ENCODE data around the gene B3GALT5.

B3GALT5 gene

DNA sequence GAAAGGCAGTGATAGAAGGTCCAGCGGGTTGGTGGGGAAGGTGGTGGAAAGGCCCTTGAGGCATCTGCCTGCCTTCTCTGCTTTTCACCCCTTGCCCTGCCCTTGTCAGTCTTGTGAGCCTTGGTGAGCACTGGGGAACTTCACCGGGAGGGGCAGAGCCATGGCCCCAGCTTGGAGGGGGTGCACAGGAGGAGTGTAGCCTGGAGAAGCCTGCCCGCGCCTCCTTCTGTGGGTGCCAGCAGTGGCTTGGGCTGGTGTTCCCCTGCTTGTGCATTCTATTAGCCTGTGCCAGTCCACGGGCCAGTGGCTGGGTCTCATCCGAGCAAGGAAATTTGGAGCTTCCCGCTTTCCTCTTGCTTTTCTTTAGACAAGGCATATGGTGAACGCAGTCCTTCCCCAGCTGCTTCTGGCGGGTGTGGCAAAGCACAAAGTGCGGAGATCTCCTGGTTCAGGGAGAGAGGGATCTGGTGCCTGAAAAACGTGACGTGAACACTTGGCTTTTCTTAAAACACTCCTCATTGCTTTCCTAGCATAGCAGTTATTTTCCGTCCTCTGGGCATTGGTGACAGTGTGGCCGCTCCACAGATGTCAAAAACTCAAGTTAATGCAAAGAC lies 10.6 kb upstream of the B3GALT5 start:
- in situ Hi-C loops (cut with MboI; ENCODE audit: low pct_unique_long_range_greater_than_20kb, low sequenced_read_pairs): no loop called here
- DNase-seq: no peak

DNA sequence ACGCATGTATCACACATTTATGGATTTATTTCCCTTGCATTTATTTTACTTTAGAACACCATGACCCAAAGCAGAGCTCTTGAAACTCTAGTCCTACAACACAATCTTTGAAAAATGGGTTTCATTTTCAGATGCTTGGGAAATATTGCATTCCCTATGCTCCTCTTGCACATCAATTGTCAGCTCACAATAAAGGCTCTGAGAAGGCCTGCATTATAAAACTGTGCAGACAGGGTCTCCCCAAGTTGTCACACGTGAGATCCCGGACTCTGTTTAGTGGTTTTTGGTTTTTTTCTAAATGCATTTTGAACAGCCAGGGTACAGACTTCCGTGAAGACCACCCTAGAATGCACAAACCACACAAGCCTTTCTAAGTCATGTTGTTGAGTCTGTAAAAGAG lies 9.9 kb upstream of the B3GALT5 start:
- in situ Hi-C loops (cut with MboI; ENCODE audit: low pct_unique_long_range_greater_than_20kb, low sequenced_read_pairs): no loop called here
- DNase-seq: no peak

DNA sequence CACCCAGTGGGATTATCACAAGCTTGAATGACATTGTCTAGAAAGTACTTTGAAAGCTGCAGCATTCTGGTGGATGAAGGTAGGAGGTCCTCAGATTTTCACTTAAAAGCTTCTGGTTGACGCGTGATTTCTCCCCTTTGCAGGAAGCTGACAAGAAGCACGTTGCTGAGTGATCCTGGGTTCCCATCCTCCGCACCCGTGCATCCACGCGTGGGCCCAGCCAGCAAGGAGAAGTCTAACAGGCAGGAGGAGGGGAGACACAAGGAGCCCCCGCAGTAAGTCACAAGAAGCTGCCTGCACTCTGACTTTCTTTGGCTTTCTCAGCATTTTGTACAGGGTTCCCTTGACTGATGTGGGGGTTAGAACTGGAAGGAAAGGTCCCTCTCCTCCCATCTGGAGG lies 7.8 kb upstream of the B3GALT5 start:
- in situ Hi-C loops (cut with MboI; ENCODE audit: low pct_unique_long_range_greater_than_20kb, low sequenced_read_pairs): no loop called here
- DNase-seq: no peak

DNA sequence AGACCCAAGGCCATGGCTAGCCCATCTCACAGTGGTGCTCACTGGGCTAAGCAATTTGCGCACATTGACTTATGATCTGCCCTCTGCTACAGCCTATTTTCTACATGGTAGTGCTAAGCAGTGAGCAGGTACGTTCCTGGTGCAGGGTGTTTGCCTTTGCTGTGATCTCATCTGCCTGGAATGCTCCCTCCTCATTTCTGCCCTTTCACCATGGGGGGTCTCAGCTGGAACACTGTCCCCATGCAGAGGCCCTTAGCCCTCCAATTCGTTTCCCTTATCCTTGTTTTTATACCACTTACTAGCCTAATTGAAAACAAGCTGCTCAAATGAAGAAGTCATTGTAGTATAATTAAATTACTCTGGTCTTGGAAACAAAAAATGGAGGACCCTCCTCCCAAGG lies 2.0 kb upstream of the B3GALT5 start:
- in situ Hi-C loops (cut with MboI; ENCODE audit: low pct_unique_long_range_greater_than_20kb, low sequenced_read_pairs): no loop called here
- DNase-seq: no peak

DNA sequence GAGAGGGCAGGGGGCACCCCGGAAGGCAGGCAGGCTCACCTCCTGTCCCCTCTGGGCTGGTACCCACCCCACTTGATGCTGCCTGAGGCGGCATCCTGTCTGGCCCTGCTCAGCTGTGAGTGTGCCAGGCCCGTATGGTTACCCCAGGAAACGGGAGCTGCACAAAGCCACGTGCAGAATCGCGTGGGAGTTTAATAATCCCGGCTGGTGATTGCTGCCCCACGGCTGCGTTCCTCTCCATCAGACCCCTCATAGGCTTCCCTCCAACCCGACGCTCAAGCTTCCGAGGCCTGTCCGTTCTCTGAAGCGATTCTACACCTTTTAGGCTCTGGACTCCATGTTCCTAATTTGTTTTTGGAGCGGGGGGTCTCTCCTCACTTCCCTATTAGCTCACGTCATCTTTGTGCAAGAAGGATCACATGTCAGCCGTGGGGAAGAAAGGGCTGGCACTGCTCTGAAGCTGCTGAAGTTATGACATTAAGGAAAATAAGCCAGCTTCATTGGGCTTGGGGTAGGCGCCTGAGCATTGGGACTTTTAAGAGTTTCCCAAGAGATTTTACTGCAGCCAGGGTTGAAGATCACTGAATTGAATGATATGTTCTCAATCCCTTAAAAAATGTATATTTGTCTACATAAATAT lies 1.1 kb upstream of the B3GALT5 start:
- no peak for DNase-seq
- in situ Hi-C loops (cut with MboI; ENCODE audit: low pct_unique_long_range_greater_than_20kb, low sequenced_read_pairs): no loop called here

DNA sequence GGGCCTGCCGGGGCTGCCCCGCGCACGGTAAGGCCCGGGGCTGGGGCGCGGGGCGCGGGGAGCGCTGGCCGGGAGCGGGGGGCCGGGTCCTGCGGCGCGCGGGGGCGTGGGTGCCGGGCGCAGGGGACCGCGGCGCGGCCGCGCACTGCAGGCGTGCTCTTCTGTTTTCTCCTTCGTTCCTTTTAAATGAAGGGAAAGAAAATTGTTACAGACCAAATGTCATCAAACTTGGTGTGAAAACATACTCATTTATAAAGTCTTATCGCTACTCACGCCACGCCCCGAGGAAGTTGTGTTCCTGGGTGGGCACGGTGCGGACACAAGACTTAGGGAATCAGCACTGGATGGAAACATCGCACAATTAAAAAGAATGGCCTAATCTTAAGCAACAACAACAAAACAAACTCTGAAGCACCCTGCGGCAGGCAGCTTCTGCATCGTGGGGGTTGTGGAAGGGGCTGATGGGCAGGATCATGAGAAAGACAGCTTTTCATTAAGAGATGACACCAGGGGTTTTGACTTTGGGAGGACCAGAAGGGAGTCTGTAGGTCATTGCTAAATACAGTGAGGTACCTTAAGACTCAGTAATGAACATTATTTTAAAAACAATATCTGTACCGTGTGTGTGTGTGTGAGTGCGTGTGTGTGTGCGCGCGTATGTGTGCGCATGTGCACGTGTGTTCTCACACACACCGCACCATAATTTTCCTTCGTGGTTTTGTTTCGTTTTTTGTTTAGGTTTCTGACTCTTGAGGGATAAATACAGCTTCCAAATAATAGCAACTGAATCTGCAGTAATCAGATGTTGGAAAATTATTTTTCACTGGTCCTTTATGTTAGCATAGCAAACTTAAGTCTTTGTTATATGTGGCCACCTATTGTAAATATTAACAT lies 548 bp downstream of the B3GALT5 start:
- in situ Hi-C loops (cut with MboI; ENCODE audit: low pct_unique_long_range_greater_than_20kb, low sequenced_read_pairs): no loop called here
- no peak for DNase-seq

DNA sequence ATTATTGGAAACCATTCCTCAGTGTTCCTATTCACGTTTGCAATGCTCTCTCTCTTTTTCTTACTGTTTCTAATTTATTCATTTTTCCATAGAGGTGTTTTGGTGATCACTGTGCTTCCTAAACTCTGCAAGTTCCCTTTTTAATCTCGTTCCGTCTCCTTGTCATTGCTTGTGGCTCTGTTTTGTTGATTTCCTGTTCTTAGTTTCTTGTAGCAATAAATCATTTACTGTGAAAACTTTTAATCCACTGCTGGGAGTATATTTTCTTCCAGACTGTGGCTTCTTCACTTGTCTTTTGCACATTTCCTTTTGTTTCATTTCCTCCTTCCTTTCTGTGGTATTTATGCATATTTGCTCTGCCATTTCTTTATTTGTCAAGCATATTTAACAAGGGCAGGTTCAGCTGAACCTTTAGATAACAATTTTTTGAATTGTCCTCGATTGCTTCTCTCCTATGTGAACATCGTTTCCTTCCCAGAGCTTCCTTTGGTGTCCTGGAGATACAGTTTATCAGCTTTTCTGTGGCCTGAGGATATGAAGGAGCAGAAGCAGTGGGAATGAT lies 3.6 kb downstream of the B3GALT5 start:
- peak; percentile 2 for DNase-seq
- in situ Hi-C loops (cut with MboI; ENCODE audit: low pct_unique_long_range_greater_than_20kb, low sequenced_read_pairs): no loop called here

DNA sequence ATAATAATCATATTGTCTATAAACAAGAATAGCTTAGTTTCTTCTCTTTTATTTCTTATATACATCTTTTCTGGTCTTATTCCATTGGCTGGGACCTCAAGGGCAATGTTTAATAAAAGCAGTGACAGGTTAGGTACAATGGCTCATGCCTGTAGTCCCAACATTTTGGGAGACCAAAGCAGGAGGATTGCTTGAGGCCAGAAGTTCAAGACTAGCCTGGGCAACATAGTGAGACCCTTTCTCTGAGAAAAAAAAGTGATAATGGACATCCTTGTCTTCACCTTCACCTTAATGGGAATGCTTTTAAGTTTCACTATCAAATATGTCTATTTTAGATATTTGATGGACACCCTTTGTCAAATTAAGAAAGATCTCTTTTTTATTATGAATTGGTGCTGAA lies 8.1 kb downstream of the B3GALT5 start:
- DNase-seq: no peak
- in situ Hi-C loops (cut with MboI; ENCODE audit: low pct_unique_long_range_greater_than_20kb, low sequenced_read_pairs): no loop called here

DNA sequence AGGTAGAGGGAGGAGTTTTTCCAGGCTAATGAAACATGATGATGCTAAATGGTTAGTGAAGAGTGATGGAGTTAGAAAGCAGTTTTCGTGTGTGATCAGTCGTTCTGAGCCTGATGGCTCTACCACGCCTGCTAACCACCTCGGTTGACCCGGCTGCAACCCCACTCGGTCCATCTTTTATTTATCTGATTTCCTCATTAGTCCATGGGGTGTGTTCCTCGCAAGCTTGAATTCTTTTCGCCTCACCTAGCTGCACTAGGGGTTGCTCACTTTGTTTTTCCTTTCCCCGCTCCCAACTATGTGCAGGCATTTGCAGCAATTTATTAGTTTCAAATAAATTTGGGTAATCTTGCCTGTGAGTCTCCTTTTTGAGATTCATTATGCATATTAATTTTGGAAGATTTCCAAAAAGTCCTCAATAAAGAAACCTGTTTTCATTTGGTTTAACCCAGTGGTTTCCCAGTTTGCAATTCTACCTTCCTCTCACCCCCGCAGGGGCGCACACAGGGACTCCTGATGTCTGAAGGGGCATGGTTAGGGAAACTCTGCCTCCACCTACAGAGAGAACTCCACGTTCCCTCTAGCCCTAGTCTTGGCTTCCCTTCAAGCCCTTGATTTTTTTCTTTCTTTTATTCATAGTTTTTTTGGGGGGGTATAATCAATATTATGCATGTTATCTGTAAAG lies 12.6 kb downstream of the B3GALT5 start:
- in situ Hi-C loops (cut with MboI; ENCODE audit: low pct_unique_long_range_greater_than_20kb, low sequenced_read_pairs): no loop called here
- DNase-seq: no peak

DNA sequence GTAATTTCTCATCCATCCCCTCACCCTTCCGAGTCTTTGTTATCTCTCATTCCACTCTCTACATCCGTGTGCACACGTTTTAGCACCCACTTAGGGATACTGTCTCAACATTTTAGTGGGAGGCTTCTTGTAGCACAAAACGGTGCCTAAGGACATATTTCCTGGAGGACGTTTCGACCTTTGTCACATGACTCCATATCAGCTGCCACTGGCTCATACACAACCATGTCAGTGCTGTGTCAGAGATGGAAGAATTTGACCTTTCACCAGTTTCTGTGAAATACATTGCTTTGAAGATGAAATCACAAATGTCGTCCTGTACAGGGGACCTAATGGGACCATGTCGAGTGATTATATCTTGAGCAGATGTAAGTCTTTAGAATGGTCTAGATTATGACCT lies 15.6 kb downstream of the B3GALT5 start:
- no peak for DNase-seq
- in situ Hi-C loops (cut with MboI; ENCODE audit: low pct_unique_long_range_greater_than_20kb, low sequenced_read_pairs): no loop called here

DNA sequence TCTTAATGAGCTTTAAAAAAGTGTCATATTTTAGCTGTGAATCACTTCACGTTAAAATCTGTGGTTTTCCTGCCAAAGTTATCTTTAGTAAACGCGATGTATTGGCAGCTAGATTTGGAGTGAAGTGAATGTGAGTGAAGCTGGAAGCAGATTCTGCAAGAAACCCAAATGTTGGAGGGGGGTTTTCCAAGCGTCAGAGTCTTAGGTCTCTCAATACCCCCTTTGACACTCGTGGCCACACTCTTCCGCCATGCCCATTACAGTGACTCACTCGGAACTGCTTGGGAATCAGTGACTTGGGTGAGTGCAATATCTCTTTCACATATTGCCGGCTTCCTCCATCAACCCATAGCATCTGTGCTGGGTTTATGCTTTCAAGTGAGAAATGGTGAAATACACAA lies 17.5 kb downstream of the B3GALT5 start:
- in situ Hi-C loops (cut with MboI; ENCODE audit: low pct_unique_long_range_greater_than_20kb, low sequenced_read_pairs): no loop called here
- DNase-seq: no peak

DNA sequence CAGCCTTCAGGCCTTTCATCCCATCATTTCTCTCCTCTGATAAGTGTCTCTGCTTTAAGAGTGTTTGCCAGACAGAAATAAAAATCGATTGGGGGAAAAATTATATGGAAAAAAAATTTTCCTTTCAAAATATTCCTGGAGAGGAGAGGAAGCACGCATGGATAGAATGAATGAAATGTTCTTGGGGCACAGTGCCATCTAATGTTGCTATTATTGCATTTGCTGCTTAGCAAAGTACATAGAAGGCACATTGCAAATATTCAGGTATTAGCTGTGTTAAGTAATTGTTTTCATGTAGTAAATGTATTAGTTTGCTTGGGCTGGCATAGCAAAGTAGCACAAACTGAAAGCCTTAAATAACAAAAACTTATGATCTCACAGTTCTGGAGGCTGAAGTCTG lies 18.1 kb downstream of the B3GALT5 start:
- DNase-seq: no peak
- in situ Hi-C loops (cut with MboI; ENCODE audit: low pct_unique_long_range_greater_than_20kb, low sequenced_read_pairs): no loop called here

DNA sequence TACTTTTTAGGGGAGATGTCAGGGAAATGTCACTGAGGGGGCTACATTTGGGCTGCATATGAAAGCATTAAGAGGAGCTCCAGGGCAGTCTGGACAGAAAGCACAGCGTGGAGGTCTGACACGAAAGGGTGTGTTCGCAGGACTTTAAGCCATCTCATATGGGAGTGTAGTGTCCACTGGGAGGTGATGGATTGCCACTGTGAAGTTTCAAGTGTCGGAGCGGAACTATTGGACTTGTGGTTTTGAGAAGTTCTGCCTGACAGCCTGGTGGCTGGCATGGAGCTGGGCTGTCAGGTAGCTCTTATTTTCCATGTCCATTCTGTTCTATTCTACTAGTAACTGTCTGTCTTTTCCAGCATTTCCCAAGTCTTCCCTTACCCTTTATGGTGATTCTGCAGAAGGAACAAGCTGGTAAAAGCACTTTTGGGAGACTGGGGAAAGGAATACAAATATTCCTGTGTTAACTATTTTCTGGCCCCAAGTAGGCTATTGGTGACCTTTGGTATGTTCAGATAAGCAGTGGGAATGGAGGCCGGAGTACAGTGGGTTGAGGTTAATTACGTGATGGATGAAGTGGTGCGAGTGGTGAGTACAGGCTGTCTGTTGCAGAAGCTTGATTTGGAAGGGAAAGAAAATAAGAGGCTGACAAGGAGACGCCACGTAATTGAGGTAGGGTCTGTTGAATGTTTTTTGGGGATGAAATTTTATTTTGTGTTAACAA lies 19.3 kb downstream of the B3GALT5 start:
- in situ Hi-C loops (cut with MboI; ENCODE audit: low pct_unique_long_range_greater_than_20kb, low sequenced_read_pairs): no loop called here
- no peak for DNase-seq

DNA sequence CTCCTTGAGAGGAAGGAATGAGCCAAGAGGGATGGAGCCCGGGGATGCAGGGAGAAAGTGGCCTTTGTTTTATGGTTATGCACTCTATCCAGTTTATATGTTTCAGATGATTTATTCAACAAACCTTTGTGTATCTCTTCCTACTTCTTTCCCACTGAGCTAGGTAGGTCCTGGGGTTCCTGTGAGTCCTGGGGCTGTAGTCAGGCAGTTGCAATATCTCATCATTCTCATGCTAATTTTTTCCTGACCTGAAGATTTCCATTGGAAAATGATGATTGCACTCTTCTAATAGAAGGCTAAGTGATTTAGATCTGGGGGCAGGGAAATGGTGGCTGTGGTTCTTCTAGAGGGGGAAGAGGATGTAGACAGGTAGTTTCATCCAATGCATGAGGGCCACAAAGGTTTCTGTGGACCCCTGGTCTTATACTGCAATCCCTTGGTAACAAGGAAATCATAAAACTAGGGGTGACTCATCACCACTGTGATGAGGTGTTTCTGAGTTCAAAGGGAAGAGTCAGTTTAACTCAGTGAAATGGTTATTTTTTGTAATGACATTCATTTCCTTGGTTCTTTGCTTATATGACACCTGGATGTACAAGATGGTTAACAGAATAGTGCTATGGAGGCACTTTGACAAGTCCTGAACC lies 20.2 kb downstream of the B3GALT5 start:
- in situ Hi-C loops (cut with MboI; ENCODE audit: low pct_unique_long_range_greater_than_20kb, low sequenced_read_pairs): no loop called here
- no peak for DNase-seq

DNA sequence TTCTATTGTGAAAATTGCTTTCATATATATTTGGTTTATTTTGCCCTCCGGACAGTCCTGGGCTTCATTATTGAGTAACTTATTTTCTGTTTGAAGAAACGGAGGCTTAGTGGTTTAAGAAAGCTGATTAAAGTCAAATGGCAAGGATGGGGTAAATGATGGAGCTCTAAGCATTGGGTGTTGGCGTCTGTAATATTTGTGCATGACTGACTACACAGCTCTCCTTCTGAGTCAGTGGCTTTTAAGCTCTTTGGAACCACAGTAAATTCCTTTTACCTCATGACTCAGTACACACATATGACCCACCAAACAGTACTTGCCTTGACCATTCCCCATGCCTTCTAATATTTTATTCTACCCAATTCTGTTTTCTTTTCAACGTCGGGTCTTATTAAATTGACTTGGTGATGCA lies 21.0 kb downstream of the B3GALT5 start:
- no peak for DNase-seq
- in situ Hi-C loops (cut with MboI; ENCODE audit: low pct_unique_long_range_greater_than_20kb, low sequenced_read_pairs): no loop called here

DNA sequence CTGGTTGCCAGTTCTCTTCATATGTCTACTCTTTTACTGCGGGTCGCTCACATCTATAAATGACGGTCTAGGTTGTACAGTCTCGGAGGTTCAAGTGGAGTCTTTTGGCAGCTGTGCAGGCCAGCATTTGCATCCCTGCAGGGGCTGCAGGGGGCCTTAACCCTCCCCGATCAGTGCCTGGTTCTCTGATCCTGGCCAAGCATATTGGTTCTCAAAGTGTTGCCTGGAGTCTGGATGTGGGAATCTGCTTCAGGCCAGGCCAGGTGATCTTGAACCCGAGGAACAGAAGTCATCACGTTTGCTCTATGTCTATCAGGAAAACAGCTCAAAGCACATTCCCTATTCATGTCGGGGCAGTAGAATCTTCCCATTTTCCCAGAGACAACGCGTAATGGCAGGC lies 21.8 kb downstream of the B3GALT5 start:
- in situ Hi-C loops (cut with MboI; ENCODE audit: low pct_unique_long_range_greater_than_20kb, low sequenced_read_pairs): no loop called here
- DNase-seq: no peak

DNA sequence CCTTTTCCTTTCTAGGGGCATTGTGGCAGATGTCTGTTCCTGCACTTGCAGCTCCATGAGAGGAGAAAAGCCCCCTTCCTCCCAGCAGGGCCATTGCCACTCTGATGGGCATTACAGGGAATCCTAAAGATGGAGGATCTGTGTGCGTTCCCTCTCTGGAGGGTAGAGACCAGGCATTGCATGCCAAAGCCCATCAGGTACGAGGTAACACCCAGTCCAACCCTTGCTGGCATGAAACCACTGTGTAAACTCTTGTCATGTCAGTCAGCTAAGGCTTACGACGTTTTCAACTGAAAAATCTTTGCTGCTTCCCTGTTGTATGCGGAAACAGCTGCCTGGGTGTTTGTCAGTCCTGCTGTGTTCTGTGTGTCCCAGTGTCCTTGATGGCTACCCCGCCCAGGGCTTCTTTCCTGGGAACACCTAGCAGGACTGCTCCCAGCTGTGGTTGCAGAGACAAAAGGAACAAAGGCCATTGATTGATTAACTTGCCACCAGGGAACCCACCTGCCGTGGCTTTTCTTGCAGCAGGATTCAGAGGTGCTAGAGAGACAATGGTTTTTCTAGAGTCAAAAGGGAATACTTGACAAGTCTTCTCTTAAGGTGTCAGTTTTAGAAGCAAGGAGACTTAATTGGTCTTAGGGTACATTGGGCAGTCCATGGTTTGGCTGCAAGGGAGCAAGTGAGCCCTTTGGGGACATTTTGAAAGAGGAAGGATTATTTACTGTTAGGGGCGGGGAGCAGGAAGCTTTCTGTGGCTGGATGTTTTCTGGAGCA lies 24.6 kb downstream of the B3GALT5 start:
- in situ Hi-C loops (cut with MboI; ENCODE audit: low pct_unique_long_range_greater_than_20kb, low sequenced_read_pairs): no loop called here
- DNase-seq: no peak

DNA sequence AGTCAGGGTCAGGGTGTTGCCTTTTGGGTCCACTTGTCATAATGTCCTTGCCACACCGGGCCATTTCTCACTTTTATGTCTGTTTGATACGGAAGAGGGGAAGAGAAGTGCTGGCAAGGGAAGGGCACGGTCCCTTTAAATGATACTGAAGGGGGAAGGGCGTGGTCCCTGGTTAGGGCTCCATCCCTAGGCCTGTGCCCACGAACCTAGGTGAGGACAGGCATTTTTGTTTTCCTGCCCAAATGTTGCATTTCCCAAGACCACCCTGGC lies 25.2 kb downstream of the B3GALT5 start:
- in situ Hi-C loops (cut with MboI; ENCODE audit: low pct_unique_long_range_greater_than_20kb, low sequenced_read_pairs): no loop called here

More for the DNA sequence above, 25.2 kb downstream of the B3GALT5 start:
- DNase-seq: no peak
